Activated naive CD8-positive, alpha-beta T cell treated with anti-CD3 and anti-CD28 coated beads, Interleukin-2, amount 10 ng/mL, durations not matched to agents 7 days and 5 days (primary cell): ENCODE measurements around the gene NFRKB. TPM values are rescaled to one million over a fixed set of nuclear protein-coding genes. Genes with fewer than 3 reads are reported as not detected.
"Not testable (repeated sequence)": the region's sequence is repeated elsewhere in the genome, so short reads cannot be mapped to it uniquely, and the experiment has no call there.

Experiments
- ATAC-seq: fragments of 150-1000 bp; cut with Tn5 transposase; one replicate; pipeline ENCODE4 v1.10.0; 2021; ENCODE audit warnings: low read depth, moderate library complexity
- POLR2A ChIA-PET: fragments of 350-600 bp; sonication (Branson Sonifier 250); formaldehyde crosslinking; loops from one replicate; lab custom pipeline; 2021; ENCODE audit warnings: antibody characterized with exemption; lab: Charles Lee
- DNase-seq: peaks from one replicate; pipeline ENCODE4 v3.0.0; 2021
- H3K27ac Mint-ChIP-seq: one replicate; pipeline ENCODE4 v1.8.0; 2022; ENCODE audit warnings: mild to moderate bottlenecking, mixed read lengths
- H3K27me3 Mint-ChIP-seq: one replicate; pipeline ENCODE4 v1.8.0; 2022; ENCODE audit warnings: mild to moderate bottlenecking, moderate library complexity, mixed read lengths
- H3K36me3 Mint-ChIP-seq: one replicate; pipeline ENCODE4 v1.8.0; 2021; ENCODE audit warnings: mild to moderate bottlenecking, mixed read lengths
- H3K4me1 Mint-ChIP-seq: one replicate; pipeline ENCODE4 v1.8.0; 2021; ENCODE audit warnings: mixed read lengths
- H3K4me3 Mint-ChIP-seq: one replicate; pipeline ENCODE4 v1.8.0; 2022; ENCODE audit warnings: mild to moderate bottlenecking, moderate library complexity, mixed read lengths
- H3K9me3 Mint-ChIP-seq: one replicate; pipeline ENCODE4 v1.8.0; 2021; ENCODE audit warnings: mixed read lengths
- total RNA-seq, 2 experiments: library from RNA; stranded (reverse); gene quantifications; one replicate each; pipeline ENCODE4 v1.2.3, GENCODE V29; 2021

NFRKB gene
- total RNA-seq, 2 experiments from 2014 or later, result 40.4 to 49.0 TPM

GRCh38 chr11:129880311-129880710, 15.1 kb downstream of the NFRKB start:
- no peak for ATAC-seq
- POLR2A ChIA-PET, result no interaction called here

GRCh38 chr11:129871914-129872313, 23.5 kb downstream of the NFRKB start:
- no peak overlapping the region for H3K27ac Mint-ChIP-seq
- POLR2A ChIA-PET, result no interaction called here

More at GRCh38 chr11:129880311-129880710, 15.1 kb downstream of the NFRKB start:
- peaks cover 28% of the 10 kb centered on the region for H3K36me3 Mint-ChIP-seq
- H3K9me3 Mint-ChIP-seq, result no peaks in the 10 kb centered on the region
- H3K27me3 Mint-ChIP-seq, result no peaks in the 10 kb centered on the region
- no peak overlapping the region for H3K4me3 Mint-ChIP-seq
- peaks cover 2% of the 10 kb centered on the region for H3K4me1 Mint-ChIP-seq
- no peak overlapping the region for H3K27ac Mint-ChIP-seq
- DNase-seq, result no peak

GRCh38 chr11:129868626-129869025, 26.8 kb downstream of the NFRKB start:
- not testable (repeated sequence) for ATAC-seq

More at GRCh38 chr11:129871914-129872313, 23.5 kb downstream of the NFRKB start:
- DNase-seq (no peak), ATAC-seq (no peak)
- no peaks in the 10 kb centered on the region for H3K9me3 Mint-ChIP-seq
- H3K4me3 Mint-ChIP-seq, result no peak overlapping the region
- H3K36me3 Mint-ChIP-seq, result peaks cover 33% of the 10 kb centered on the region
- peaks cover 3% of the 10 kb centered on the region for H3K4me1 Mint-ChIP-seq
- H3K27me3 Mint-ChIP-seq, result no peaks in the 10 kb centered on the region

GRCh38 chr11:129866311-129866710, 29.1 kb downstream of the NFRKB start:
- Mint-ChIP-seq H3K9me3 (no peaks in the 10 kb centered on the region), H3K4me3 (no peak overlapping the region), H3K4me1 (peaks cover 10% of the 10 kb centered on the region), H3K27ac (no peak overlapping the region), H3K27me3 (no peaks in the 10 kb centered on the region), H3K36me3 (peaks cover 52% of the 10 kb centered on the region)
- POLR2A ChIA-PET, result no interaction called here
- no peak for DNase-seq
- no peak for ATAC-seq

More at GRCh38 chr11:129868626-129869025, 26.8 kb downstream of the NFRKB start:
- H3K27me3 Mint-ChIP-seq, DNase-seq, H3K9me3 Mint-ChIP-seq, H3K27ac Mint-ChIP-seq, H3K4me1 Mint-ChIP-seq, POLR2A ChIA-PET, H3K4me3 Mint-ChIP-seq: not testable (repeated sequence)
- peaks cover 42% of the 10 kb centered on the region for H3K36me3 Mint-ChIP-seq

GRCh38 chr11:129865701-129866100, 29.7 kb downstream of the NFRKB start:
- Mint-ChIP-seq H3K36me3 (peaks cover 51% of the 10 kb centered on the region), H3K4me1 (peaks cover 14% of the 10 kb centered on the region), H3K27ac (peak overlapping the region; percentile 11), H3K27me3 (no peaks in the 10 kb centered on the region), H3K4me3 (no peak overlapping the region), H3K9me3 (no peaks in the 10 kb centered on the region)
- POLR2A ChIA-PET, result no interaction called here
- peak; percentile 54 for ATAC-seq
- no peak for DNase-seq

- Mint-ChIP-seq H3K9me3 (no peaks in the 10 kb centered on the region), H3K36me3 (peaks cover 56% of the 10 kb centered on the region), H3K27me3 (no peaks in the 10 kb centered on the region), H3K4me1 (peaks cover 14% of the 10 kb centered on the region), H3K4me3 (no peak overlapping the region), H3K27ac (peak overlapping the region; percentile 32)
- POLR2A ChIA-PET, result no interaction called here
- DNase-seq, result no peak
- ATAC-seq, result no peak
Observed at GRCh38 chr11:129864811-129865210, 30.6 kb downstream of the NFRKB start.

GRCh38 chr11:129861702-129862522, 33.5 kb downstream of the NFRKB start:
- DNase-seq (no peak), ATAC-seq (no peak)
- Mint-ChIP-seq H3K4me1 (peaks cover 20% of the 10 kb centered on the region), H3K36me3 (peaks cover 56% of the 10 kb centered on the region), H3K4me3 (no peak overlapping the region), H3K27ac (peak overlapping the region; percentile 48), H3K27me3 (no peaks in the 10 kb centered on the region), H3K9me3 (no peaks in the 10 kb centered on the region)
- POLR2A ChIA-PET, result no interaction called here

- POLR2A ChIA-PET, result no interaction called here
- Mint-ChIP-seq H3K4me1 (peaks cover 26% of the 10 kb centered on the region), H3K27ac (no peak overlapping the region)
Observed at GRCh38 chr11:129856036-129856435, 39.3 kb downstream of the NFRKB start.

GRCh38 chr11:129855086-129855485, 40.3 kb downstream of the NFRKB start:
- ATAC-seq (no peak), DNase-seq (no peak)
- no peak overlapping the region for H3K27ac Mint-ChIP-seq
- no peak overlapping the region for H3K4me3 Mint-ChIP-seq
- peaks cover 8% of the 10 kb centered on the region for H3K36me3 Mint-ChIP-seq
- POLR2A ChIA-PET, result no interaction called here
- H3K9me3 Mint-ChIP-seq, result no peaks in the 10 kb centered on the region
- H3K4me1 Mint-ChIP-seq, result peaks cover 23% of the 10 kb centered on the region
- H3K27me3 Mint-ChIP-seq, result no peaks in the 10 kb centered on the region

More at GRCh38 chr11:129856036-129856435, 39.3 kb downstream of the NFRKB start:
- Mint-ChIP-seq H3K9me3 (no peaks in the 10 kb centered on the region), H3K27me3 (no peaks in the 10 kb centered on the region), H3K36me3 (peaks cover 15% of the 10 kb centered on the region), H3K4me3 (no peak overlapping the region)
- DNase-seq, result no peak
- no peak for ATAC-seq

- peak overlapping the region; percentile 67 for H3K4me3 Mint-ChIP-seq
- no peak for DNase-seq
- H3K27ac Mint-ChIP-seq, result peak overlapping the region; percentile 91
- ATAC-seq, result peak; percentile 22
- no peaks in the 10 kb centered on the region for H3K9me3 Mint-ChIP-seq
- peaks cover 3% of the 10 kb centered on the region for H3K36me3 Mint-ChIP-seq
- POLR2A ChIA-PET, result interaction anchor here (1.5 kb wide), 2 partner anchors 12 to 50 kb away, joined by 4 read pairs; no protein-coding TSS in a partner anchor
- H3K4me1 Mint-ChIP-seq, result peaks cover 21% of the 10 kb centered on the region
- H3K27me3 Mint-ChIP-seq, result no peaks in the 10 kb centered on the region
Observed at GRCh38 chr11:129854232-129854805, 41.1 kb downstream of the NFRKB start.

- Mint-ChIP-seq H3K27ac (peak overlapping the region; percentile 91), H3K9me3 (no peaks in the 10 kb centered on the region), H3K4me1 (peaks cover 19% of the 10 kb centered on the region), H3K27me3 (no peaks in the 10 kb centered on the region), H3K36me3 (peaks cover 2% of the 10 kb centered on the region), H3K4me3 (peak overlapping the region; percentile 67)
- POLR2A ChIA-PET, result interaction anchor here (0.8 to 1.5 kb wide), 3 partner anchors 11 to 49 kb away, joined by 3 to 4 read pairs (median 4); no protein-coding TSS in a partner anchor
- ATAC-seq, result peak; percentile 96
- DNase-seq, result peak; percentile 61
Observed at GRCh38 chr11:129853518-129854231, 41.7 kb downstream of the NFRKB start.

- Mint-ChIP-seq H3K4me1 (peaks cover 16% of the 10 kb centered on the region), H3K4me3 (no peak overlapping the region), H3K27me3 (no peaks in the 10 kb centered on the region), H3K27ac (no peak overlapping the region), H3K36me3 (no peaks in the 10 kb centered on the region), H3K9me3 (no peaks in the 10 kb centered on the region)
- DNase-seq, result no peak
- no peak for ATAC-seq
- POLR2A ChIA-PET, result no interaction called here
Observed at GRCh38 chr11:129852125-129852740, 43.1 kb downstream of the NFRKB start.
